GM10266 (cell line): ENCODE measurements around the gene TSPAN17.

ENCODE experiments used
- DNase-seq: peaks from one replicate; pipeline ENCODE4 v3.0.0; 2012; ENCODE audit errors: extremely low spot score
- TF ChIP-seq, protein P1 (sequence below): IDR thresholded peaks from 2 replicates; pipeline ENCODE4 v1.5.1; 2012; ENCODE audit warnings: mild to moderate bottlenecking, low read depth; ENCODE audit not compliant: control insufficient read depth, insufficient read depth; ENCODE audit errors: missing control alignments

The TSPAN17 gene

DNA sequence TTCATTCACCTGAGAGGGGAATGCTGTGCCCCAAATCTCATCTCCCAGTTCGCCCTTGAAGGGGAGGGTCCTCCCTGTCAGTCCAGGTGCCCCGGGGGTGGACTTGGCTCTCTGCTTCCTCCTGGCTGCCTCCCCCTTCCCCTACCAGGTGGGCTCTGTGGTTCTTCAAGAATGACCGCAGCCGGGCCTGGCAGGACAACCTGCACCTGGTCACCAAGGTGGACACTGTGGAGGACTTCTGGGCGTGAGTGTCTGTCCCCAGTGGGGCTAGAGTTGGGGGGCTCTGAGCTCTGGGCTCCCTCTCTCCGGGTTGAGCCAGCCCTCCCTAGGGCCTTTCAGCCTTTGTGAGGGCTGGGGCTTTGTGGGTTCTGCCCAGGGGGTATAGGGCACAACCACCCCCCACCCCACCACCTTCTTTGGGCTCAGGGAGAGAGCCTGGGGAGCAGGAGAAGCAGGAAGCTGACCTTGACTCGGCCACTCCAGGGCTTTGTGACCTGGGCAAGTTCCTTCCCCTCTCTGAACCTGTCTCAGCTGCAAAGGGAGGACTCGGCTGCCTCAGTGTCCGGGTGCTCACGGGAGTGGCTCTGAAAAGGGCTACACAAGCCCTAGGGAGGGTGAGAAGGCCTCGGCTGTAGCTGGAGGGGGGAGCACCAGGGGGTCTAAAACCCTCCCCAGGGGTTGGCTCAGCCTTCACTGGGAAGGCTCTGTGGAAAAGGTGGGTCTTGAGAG, 3.6 kb upstream of the TSPAN17 start:
- TF ChIP-seq, protein P1, sequence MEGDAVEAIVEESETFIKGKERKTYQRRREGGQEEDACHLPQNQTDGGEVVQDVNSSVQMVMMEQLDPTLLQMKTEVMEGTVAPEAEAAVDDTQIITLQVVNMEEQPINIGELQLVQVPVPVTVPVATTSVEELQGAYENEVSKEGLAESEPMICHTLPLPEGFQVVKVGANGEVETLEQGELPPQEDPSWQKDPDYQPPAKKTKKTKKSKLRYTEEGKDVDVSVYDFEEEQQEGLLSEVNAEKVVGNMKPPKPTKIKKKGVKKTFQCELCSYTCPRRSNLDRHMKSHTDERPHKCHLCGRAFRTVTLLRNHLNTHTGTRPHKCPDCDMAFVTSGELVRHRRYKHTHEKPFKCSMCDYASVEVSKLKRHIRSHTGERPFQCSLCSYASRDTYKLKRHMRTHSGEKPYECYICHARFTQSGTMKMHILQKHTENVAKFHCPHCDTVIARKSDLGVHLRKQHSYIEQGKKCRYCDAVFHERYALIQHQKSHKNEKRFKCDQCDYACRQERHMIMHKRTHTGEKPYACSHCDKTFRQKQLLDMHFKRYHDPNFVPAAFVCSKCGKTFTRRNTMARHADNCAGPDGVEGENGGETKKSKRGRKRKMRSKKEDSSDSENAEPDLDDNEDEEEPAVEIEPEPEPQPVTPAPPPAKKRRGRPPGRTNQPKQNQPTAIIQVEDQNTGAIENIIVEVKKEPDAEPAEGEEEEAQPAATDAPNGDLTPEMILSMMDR: no peak

DNA sequence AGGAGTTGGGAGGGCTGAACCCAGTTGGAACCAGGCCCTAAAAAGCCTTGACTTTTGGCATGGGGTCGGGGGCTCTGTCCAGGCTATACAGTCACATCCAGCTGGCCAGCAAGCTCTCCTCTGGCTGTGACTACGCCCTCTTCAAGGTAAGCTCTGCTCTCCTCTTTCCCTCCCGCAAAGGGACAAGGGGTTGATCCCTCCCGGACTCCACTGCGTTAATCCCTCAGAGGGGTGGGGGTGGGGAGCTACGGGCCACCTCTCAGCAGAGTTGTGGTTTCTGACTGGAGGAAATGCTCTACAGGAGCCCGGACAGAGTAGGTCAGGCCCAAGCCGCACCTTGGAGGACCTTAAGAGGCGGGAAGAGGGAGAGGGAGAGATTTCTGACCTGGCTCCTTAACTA, 3.0 kb upstream of the TSPAN17 start:
- DNase-seq: no peak
- TF ChIP-seq, protein P1: no peak

More for the DNA sequence above, 3.6 kb upstream of the TSPAN17 start:
- DNase-seq: no peak

DNA sequence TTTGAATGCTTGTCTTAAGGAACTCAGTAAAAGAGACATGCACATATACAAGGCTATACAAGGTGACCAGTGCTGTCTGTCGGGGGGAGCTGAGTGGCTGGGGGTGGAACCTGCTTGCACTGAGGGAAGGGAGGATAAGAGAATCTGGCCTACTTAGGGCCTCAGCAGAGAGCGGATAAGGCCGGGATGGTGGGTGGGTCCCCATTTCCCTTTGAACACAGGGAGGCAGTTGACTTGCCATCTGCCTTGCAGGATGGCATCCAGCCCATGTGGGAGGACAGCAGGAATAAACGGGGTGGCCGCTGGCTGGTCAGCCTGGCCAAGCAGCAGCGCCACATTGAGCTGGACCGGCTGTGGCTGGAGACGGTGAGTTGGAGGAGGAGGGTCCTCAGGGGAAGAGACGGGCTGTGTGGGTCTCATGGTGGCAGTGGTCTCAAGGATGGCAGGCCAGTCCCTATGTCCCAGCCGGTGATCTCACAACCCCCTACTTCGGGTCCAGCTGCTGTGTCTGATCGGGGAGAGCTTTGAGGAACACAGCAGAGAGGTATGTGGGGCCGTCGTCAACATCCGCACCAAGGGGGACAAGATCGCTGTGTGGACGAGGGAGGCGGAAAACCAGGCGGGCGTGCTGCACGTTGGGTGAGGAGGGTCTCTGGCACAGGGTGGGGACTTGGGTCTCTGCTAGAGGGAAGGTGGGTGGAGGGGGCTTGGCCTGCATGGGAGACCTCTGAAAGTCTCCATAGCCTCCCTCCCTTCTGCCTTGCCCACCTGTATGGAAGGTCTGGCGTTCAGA, 2.2 kb upstream of the TSPAN17 start:
- TF ChIP-seq, protein P1: no peak
- DNase-seq: no peak

DNA sequence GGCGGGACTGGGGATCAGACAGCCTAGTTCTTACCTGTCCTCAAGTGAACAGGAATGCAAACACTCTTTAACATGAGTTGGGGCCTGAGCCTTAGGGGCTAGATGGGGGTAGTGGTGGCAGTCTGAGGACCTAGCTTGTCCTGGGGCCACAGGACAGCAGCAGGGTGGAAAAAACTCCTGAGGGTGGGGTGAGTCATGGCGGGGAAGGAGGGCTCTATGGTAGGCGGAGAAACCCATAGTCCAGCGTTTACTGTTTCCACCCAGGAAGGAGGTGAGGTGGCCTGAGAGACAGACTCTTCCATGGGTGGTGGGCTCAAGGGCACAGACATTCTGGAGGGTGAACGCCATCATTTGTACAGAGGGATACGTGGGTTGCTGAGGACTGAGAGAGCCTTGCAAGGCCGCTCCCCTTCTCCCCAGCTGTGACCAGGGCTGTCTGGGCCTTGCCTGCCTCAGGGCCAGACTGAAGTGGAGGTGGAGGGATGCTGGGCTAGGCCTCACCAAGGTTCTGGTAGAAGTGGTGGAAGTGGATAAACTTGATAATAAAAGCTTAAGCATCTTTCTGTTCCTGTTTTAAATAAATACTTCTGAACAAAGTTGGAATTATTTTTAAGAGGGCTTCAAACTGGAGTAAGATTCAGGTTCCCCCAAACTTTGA, 1.1 kb upstream of the TSPAN17 start:
- TF ChIP-seq, protein P1: no peak
- no peak for DNase-seq

DNA sequence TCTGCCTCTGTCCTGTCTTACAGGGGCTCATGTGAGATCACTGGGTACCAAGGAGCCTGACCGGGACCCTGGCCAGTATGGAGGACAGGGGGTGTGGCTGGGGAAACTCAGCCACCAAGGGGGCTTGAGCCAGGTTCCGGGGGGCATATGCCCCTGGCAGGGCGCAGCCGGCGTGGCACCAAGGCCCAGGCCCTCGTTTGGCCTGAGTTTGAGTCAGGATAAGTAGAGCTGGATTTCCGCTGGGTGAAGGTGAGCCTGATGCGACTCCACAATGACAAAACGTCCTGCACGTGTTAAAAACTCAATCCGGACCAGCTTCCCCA, 616 bp upstream of the TSPAN17 start:
- TF ChIP-seq, protein P1: no peak
- DNase-seq: no peak

DNA sequence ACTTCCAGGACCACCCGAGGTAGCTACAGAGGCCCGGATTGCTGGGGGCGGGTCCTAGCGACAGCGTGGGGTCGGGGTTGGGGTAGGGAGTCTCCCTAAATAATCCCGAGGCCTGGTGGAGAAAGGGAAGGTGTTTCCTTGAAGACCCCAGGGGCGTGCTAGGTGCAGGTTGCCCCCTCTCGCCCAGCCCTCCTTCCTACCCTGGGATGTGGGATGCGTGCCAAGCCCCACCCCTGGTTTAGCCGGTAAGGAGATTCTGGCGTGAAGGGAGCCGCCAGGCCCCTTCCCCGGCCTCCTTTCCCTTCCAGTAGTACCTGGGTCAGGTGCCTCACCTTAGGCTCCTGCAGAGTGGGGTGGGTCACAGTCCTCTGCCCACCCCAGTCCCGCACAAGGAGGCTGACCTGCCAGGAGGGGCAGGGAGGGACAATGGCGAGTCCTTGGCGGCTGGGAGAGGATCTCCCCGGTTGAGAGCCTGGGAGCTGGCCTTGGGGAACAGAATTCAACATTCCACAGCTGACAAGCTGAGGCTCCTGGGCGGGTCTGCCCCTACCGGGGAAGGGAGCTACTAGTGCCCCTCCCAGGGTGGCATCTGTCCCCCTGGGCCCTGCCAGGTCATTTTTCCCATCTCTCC, 674 bp downstream of the TSPAN17 start:
- TF ChIP-seq, protein P1: no peak
- DNase-seq: no peak
